Fibroblast of skin of abdomen (primary cell): ENCODE results near the gene ALKBH4.
"Not testable (repeated sequence)": the region's sequence is repeated elsewhere in the genome, so short reads cannot be mapped to it uniquely, and the experiment has no call there.

ENCODE experiments used
- DNase-seq: peaks from one replicate; pipeline ENCODE4 v3.0.0-alpha.2; 2013

Gene ALKBH4

GRCh38 chr7:102454932-102455331 lies 9.7 kb downstream of the ALKBH4 start:
- not testable (repeated sequence) for DNase-seq

GRCh38 chr7:102454468-102454867 lies 10.2 kb downstream of the ALKBH4 start:
- DNase-seq: no peak

- no peak for DNase-seq
These were observed 11.3 kb downstream of the ALKBH4 start for GRCh38 chr7:102453319-102453718.

GRCh38 chr7:102452451-102452850 lies 12.2 kb downstream of the ALKBH4 start:
- DNase-seq: no peak

- no peak for DNase-seq
These were observed 13.2 kb downstream of the ALKBH4 start for GRCh38 chr7:102451371-102452054.

- no peak for DNase-seq
These were observed 14.4 kb downstream of the ALKBH4 start for GRCh38 chr7:102450242-102450641.

GRCh38 chr7:102449136-102449535 lies 15.5 kb downstream of the ALKBH4 start:
- DNase-seq: no peak

- no peak for DNase-seq
These were observed 17.4 kb downstream of the ALKBH4 start for GRCh38 chr7:102447311-102447710.

GRCh38 chr7:102446387-102447156 lies 18.1 kb downstream of the ALKBH4 start:
- DNase-seq: no peak

- no peak for DNase-seq
These were observed 19.0 kb downstream of the ALKBH4 start for GRCh38 chr7:102445674-102446071.

GRCh38 chr7:102444961-102445673 lies 19.5 kb downstream of the ALKBH4 start:
- DNase-seq: no peak

GRCh38 chr7:102439963-102440795 lies 24.5 kb downstream of the ALKBH4 start:
- peak; percentile 78 for DNase-seq

GRCh38 chr7:102436118-102436517 lies 28.5 kb downstream of the ALKBH4 start:
- DNase-seq: no peak

GRCh38 chr7:102434039-102434486 lies 30.6 kb downstream of the ALKBH4 start:
- no peak for DNase-seq

- peak; percentile 75 for DNase-seq
These were observed 31.2 kb downstream of the ALKBH4 start, which contains the start of gene ORAI2 for GRCh38 chr7:102433219-102434038. Gene ORAI2, plus strand, starts transcription at chr7:102433575. Its CDS starts 5,382 bp downstream, at chr7:102438957.

- no peak for DNase-seq
These were observed 32.0 kb downstream of the ALKBH4 start for GRCh38 chr7:102432442-102433218.

- no peak for DNase-seq
These were observed 32.9 kb downstream of the ALKBH4 start for GRCh38 chr7:102431617-102432298.

- DNase-seq: no peak
These were observed 35.3 kb downstream of the ALKBH4 start for GRCh38 chr7:102429141-102429899.

- DNase-seq: no peak
These were observed 37.7 kb downstream of the ALKBH4 start for GRCh38 chr7:102427019-102427405.
